A673 (cell line): ENCODE results near the gene MRFAP1L1.

Experiments
- EZH2 ChIP-seq: fragments of 200-600 bp; sonication (generic); IDR thresholded peaks from 2 replicates; pipeline ENCODE4 v1.6.1; 2017; ENCODE audit warnings: borderline replicate concordance, low read depth, mild to moderate bottlenecking, mixed read lengths, antibody characterized with exemption, low read length; ENCODE audit not compliant: poor library complexity, severe bottlenecking
- TF ChIP-seq, protein P1 (sequence below): fragments of 300-800, 200-600 bp; sonication (generic); conservative IDR thresholded peaks from 2 replicates; pipeline ENCODE4 v1.5.1; 2017; ENCODE audit warnings: low read depth, mild to moderate bottlenecking, antibody characterized with exemption, low read length, moderate library complexity, mixed read lengths

DNA sequence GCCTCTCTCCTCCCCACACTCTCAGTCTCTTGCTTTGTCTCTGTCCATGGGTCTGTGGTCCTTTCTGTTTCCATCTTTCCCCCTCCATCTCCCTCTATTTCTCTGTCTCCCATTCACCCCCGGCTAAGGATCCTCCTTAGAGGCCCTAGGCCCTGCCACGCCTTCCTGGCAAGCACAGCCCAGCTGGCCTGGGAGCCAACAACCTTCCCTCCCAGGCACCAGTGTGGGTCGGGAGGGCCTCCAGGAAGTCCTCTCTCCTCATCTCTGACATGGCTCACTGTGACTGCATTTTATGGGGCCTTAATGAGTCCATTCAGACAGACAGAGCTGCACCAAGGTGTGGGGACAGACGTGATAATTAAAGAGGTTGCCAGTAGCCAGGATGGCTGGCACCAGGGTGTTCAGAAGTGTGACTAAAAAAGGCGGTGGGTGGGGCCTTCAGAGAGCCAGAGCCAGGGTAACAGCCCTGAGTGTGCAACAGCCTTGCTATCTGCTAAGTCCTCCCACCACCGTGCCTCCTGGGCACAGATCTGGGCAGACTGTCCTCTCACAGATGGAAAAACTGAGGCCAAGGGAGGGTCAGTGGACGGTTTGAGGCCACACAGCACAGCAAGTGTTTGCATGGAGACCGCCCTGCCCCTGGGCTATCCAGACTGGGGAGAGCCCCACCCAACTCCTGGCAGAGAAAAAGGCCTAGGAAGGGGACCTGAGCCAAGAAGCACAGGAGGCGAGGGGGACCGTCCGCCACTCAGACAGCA, 37.8 kb upstream of the MRFAP1L1 start:
- TF ChIP-seq, protein P1, sequence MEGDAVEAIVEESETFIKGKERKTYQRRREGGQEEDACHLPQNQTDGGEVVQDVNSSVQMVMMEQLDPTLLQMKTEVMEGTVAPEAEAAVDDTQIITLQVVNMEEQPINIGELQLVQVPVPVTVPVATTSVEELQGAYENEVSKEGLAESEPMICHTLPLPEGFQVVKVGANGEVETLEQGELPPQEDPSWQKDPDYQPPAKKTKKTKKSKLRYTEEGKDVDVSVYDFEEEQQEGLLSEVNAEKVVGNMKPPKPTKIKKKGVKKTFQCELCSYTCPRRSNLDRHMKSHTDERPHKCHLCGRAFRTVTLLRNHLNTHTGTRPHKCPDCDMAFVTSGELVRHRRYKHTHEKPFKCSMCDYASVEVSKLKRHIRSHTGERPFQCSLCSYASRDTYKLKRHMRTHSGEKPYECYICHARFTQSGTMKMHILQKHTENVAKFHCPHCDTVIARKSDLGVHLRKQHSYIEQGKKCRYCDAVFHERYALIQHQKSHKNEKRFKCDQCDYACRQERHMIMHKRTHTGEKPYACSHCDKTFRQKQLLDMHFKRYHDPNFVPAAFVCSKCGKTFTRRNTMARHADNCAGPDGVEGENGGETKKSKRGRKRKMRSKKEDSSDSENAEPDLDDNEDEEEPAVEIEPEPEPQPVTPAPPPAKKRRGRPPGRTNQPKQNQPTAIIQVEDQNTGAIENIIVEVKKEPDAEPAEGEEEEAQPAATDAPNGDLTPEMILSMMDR, result no peak
- TF ChIP-seq EZH2, result no peak
